HG02970 (cell line): ENCODE results near the gene SORCS2.

Experiments
- ATAC-seq: cut with Tn5 transposase; IDR thresholded peaks from one replicate; pipeline ENCODE4 v1.9.1; 2021; ENCODE audit warnings: mild to moderate bottlenecking, moderate library complexity, moderate number of reproducible peaks; ENCODE audit not compliant: unreplicated experiment, low FRiP score

SORCS2 gene

DNA sequence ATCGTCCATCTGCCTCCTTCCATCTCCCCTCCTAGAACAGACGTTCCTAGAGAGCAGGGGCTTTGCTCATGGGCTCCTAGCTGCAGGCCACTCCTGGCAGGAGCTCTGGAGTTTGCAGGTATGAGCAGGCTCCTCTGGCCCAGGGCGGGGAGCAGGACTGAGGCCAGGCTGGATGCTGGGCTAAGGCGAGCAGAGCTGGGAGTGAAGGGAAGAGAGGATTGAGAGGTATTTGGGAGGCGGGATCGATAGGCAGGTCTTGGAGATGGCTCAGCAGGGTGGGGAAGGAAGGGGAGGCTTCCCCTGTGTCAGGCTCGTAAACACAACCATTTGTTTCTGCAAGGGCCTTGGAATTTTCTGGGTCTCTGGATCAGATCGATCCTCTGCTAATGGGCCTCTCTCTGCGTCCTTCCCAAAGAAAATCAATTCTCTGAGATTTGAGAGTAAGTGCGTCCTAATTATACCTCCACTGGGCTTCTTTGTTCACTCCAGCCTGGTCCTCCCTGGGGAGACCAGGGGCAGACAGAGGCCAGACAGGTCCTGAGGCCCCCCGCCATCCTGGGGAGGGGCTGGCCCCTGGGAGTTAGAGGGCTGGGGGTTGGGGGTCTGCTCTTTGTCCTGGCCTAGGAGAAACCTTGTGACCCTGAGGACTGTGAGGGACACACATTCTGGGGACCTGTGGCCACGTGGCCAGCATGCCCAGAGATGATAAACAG, 337.2 kb downstream of the SORCS2 start:
- no peak for ATAC-seq

DNA sequence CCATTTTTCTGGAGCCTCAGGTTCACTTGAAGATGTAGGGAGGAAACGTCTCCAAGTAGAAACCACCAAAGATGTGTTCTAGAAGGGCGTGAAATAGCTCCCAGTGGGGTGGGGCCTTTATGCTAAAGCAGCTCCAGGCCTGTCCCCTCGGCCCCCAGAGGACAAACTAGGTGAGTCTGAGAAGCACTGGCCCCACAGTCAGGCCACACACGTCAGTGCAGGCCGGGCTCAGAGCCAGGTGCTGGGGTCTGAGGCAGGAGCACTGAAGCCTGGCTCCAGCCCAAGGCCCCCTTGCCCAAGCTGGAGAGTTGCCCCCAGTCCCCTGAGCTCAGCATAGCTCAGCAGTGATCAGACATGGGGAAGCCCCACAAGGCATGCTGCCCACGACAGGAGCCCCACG, 337.7 kb downstream of the SORCS2 start:
- ATAC-seq: no peak

DNA sequence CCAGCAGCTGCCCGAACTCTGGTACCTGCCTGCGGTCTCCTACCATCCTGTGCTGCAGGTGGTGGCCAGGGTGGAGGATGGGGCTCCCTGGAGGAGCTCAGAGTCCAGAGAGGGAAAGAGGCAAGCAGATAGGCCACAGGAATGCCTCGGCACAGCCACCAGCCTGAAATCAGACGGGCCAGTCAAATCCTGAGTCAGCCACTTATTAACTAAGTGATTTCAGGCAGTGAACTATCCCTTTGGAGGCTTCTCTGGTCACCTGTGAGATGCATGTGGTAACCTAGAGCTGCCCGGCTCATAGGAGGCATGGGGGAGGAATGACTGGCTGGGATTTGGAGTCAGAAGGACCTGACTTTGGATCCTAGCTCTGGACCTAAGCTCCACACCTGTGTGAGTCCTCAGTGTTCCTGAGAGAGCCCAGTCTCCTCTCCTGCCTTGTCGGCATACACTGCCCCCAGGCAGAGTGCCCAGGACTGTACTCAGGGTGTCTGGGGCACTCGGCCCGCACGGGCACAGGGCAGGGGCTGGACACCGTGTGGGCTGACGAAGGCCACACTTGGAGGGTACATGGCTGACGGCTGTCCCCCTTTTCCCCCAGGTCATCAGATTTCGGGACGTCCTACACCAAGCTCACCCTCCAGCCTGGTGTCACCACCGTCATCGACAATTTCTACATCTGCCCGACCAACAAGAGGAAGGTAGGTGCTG, 338.7 kb downstream of the SORCS2 start:
- no peak for ATAC-seq

DNA sequence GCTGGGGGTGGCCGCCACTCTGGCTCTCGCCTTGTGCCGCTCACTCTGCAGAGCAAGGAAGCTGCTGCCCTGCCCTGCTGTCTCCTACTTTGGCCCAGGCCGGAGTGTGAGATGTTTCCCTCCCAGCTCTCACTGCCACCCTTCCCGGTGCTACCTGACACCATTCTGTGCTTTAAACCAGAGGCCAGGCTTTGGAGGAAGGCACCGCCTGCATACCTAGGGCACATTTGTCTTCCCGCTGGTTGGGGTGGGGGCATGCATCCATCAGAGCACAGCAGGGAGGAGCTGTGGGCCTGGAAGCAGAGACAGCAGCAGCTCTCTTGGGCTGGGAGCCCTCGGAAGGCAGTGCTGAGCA, 339.3 kb downstream of the SORCS2 start:
- ATAC-seq: no peak

DNA sequence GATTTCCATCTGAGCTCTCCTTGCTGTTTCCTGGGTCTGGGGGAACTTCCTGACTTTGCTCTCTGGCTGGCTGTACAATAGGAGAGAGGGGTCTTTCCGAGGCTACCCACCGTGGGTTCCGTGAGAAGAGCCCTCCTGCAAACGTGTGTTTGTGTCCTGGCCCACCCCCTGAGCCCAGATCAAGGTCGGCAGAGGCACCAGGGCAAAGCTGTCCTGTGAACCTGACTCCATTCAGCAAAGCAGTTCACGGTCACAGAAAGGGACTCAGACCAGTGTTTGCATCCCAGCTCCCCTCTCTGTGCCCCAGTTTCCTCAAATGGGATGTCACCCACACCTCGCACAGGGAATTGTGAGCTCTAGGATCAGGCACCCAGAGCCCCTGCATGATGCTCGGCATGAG, 339.7 kb downstream of the SORCS2 start:
- no peak for ATAC-seq

DNA sequence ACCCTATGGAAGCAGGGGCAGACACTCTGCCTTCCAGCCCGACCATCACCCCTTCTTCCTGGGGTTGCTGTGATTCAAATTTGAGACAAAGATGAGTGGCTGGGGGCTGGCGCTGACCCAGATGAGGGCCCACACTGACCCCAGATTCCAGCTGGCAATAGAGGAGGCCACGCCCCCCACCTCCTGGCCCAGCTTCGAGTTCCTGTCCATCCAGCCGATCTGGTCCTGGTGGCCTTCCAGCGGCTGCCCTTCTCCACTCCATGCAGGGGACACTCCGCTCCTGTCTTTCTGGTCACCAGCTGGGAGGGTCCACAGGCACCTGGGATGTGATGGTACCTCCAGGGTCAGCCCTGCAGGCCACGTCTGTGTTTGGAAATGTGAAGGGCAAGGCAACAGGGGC, 340.9 kb downstream of the SORCS2 start:
- no peak for ATAC-seq

DNA sequence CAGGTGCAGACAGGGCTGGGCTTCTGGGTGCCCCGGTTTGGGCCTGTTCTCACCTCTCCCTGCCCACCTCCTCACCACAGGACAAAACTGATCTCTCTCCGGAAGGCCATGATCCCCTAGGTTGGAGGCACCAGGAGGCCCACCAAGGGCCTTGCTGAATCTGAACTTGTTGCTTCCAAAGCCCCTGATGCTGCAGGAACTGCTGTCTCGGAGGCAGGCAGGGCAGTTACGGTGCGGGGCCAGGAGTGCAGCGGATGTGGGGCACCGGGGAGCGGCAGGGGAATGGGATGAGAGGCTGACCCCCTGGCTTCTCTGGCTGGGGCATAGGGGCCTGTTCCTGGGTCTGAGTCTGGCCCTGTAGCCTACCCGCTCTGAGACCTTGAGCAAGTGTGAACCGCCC, 342.8 kb downstream of the SORCS2 start:
- ATAC-seq: no peak

DNA sequence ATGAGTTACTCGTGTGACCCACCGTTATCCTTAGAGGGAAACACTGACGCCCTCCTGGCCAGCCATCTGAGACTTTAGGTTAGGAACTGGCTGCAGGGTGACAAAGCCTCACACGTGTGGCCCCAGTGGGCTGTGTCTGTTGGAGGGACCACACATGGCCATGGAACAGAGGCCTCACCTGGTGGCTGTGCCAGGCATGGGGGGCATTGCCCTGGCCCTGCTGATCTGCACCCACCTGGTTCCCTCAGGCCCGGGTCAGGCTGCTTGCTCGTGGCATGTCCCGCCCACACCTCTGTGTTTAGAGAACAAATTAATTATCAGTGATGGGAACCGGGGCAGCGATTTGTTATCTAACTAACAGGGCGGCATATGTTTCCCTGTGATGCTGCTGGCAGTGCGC, 343.3 kb downstream of the SORCS2 start:
- ATAC-seq: no peak

DNA sequence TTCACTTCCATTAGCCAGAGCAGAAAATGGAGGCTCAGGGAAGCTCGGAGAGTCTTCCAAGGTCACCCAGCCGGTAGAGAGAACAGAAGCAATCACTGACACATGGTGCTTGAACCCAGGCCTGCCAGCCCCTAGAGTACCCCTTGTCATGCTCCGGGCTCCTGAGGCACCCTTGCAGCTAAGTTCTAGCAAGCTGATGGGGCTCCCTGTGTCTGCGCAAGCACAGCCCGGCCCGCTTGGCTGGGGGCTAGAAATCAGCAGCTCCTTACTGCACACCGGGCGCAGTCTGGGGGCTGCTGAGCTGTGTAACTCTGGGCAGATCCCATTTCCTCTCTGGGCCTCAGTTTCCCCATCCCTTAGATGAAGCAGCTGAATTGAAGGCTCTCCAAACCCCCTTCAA, 344.5 kb downstream of the SORCS2 start:
- ATAC-seq: no peak

DNA sequence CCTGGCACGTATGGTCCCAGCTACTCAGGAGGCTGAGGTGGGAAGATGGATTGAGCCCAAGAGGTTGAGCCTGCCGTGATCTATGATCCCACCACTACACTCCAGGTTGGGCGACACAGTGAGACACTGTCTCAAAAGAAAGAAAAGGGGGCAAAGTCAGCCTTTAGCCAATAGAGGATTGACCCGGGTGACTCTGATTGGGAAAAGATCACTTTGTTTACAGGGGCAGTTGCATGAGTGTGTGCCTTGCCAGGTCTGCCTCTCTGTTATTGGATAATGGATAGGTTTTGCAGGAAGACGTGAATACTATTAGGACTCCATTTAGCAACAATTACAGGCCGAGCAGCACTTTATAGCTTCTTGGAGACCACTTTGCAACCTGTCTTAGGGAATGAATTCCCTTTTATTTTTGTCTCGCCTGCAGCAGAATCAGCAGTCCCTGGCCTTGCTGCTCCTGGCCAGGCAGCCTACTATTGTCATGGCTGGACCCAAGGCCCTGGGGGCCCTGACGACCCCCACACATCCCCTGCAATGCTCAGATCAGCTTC, 345.6 kb downstream of the SORCS2 start:
- no peak for ATAC-seq

DNA sequence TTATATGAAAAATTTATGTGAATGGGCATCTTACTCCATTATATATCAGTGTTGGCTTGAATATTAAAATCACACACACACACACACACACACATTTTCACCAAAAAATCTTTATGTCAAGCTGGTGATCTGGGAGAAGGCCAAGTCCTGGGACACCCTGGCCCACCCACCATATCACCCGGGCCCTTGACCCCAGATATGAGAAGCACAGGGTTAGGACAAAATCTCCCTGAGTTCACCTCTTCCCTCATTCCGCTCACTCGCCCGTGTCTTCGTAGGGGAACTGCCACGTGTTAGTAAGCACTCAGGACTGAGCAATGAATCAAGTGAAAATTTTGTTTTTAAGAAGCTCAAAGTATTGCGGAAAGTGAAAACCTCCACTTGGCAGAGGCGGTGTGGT, 346.2 kb downstream of the SORCS2 start:
- ATAC-seq: no peak

DNA sequence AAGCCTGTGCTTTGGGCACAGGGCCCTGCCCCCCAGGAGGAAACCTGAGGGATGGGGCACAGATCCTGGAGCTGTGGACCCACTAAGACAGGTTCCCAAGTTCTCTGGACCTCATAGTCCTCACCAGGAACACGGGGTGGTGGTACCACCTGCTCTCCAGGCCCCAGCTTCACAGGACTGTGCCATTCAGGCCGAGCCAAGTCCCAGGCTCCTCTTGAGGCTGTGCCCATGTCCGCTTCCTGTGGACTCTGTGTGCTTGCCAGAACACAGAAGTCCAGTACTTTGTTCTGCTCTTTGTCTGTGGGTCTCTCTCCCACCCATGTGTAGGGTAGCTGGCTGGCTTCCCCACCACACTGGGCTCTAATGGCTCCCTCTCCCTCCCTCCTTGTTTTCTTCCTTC, 346.8 kb downstream of the SORCS2 start:
- ATAC-seq: no peak

DNA sequence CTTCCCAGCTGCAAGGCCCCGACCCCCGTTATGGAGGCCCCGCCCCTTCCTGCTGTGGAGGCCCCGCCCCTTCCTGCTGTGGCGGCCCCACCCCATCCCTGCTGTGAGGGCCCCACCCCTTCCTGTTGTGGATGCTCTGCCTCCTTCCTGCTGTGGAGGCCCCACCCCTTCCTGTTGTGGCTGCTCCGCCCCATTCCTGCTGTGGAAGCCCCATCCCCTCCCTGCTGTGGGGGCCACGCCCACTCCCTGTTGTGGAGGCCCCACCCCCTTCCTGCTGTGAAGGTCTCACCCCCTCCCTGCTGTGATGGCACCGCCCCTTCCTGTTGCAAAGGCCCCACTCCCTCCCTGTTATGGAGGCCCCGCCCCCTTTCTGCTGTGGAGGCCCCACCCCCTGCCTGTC, 347.3 kb downstream of the SORCS2 start:
- ATAC-seq: no peak

DNA sequence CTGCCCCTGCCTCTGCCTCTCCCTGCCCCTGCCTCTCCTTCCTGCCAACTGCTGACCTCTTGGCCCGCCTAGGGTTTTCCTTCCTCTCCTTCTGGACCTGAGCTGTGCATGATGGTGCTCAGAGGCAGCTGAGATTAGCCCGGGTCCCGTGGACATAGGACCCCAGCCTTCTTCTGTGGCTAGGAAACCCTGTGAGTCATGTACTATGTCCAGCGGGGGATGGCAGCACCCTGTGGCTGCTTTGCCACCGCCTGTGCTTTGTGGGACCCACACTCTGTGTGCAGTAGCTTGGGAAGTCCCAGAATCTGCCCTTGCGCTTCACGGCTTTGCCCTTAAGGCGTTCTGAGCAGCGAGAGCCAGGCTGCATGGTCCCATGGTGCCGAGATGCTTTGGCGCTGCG, 347.9 kb downstream of the SORCS2 start:
- no peak for ATAC-seq

DNA sequence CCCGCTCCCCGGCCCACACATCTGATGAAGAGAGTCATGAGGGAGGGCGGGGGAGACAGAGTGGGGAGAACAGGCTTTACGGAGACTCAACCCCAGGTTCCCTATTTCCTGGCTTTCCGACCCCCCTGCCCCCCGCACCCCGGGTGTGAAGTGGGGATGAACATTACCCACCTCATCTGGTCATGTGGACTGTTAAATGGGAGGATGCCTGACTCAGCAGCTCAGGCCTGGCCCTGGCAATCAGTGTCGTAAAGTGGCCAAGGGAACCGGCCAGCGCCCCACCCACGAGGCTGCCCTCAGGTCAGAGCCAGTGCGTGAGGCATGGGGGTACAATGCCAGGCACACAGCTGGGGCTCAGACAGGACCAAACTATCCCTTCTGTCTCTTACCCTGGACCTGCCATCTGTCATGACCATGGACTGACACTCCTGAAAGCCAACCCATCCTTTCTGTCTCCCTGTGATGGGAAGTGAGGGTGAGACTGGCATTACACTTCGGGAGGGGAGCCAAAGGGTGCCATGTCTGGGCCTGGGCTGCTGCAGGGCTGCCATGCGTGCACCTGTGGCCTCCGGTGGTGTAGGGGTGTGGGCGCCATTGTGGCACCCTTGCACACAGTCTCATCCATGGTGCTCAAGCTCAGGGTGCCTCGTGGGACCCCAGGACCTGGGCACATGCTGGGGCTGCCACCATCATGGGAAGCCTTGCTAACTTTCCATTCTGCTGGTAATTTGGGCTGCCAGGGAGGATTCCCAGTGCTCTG, 348.5 kb downstream of the SORCS2 start:
- no peak for ATAC-seq

DNA sequence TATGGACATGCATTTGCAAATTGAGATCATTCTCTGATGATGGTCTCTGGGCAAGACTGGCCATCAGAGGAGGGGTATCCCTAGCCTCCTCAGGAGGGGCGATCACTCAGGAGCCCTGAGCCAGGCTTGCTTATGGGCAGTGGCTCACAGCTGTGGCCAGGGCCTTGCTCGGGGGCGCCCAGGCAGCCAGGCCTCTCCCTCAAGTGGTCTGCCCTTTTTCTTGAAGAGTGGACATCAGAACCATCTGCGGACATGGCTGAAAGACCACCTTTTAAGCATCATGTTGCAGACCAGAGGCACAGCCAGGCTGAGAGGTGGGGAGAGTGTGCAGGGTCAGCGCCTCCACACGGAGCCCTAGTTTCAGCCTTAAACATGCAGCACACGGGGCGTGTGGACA, 349.1 kb downstream of the SORCS2 start:
- no peak for ATAC-seq

DNA sequence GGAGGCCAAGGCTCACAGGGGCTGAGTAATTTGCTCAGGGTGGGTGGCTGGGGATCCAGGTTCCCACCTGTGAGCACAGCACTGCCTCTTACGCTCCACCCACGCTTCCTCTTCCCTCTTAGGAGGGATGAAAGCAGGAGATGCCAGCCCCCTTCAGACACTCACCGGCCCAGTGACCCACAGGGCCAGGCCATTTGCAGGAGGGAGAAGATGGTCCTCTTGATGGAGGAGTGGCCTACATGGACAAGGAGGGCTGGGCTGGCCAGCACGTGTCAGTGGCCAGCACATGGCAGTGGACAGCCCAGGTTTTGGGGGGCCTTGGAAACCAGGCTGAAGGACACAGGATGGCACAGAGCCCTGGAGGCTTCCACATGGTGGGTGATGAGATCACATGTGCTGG, 350.4 kb downstream of the SORCS2 start:
- no peak for ATAC-seq

DNA sequence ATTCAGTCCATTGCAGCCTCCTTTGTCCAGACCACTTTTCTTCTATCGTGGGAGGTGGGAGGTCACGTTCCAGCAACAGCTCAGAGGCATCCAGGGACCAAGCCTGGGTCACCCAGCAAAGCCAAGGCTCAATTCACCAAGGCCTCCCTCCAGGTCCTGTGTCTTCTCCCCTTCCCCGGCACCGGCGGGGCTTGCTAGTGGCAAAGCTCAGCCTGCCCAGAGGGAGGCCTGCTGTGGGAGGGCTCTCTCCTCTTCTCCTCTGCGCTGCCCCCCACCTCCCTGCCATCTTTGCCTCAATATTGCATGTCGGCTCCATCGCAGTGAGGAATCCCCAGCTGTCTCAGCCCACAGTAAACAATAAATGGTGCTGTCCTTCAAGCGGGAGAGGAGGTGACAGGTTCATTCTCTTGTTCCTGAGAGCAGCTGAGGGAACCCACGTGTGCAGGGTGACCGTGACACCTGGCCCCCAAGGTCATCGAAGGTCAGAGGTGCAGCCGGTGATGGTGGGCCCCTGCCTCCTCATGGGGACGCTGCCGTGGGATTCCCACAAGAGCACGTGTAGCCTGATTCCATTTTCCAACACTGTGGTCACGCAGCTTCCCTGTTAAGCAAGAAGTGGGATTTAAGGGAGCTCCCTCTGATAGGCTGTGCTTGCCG, 353.9 kb downstream of the SORCS2 start:
- no peak for ATAC-seq

DNA sequence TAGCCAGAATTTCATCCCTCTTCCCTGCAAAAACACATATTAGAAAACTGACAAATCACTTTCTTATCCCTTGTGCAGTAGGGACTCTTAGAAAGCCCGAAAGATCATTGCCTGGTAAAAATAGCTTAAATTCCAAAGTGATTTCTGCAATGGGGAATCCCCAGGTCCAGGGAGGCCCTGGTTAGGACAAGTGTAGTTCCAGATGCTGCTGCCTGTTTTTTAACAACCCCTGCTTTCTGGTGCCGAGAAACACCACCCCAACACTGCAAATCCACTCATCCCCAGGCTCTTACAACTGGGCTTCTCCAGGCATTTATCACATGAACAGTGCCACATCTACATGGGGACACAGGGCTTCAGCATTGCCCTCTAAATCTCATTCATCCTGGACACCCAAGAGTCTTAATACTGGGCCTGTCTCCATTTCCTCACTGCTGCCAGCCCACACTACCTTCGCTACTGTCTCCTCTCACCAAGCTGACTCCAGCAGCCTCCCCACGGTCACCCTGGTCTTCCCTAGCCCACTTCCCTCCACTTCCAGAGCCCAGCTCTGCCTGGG, 354.6 kb downstream of the SORCS2 start:
- no peak for ATAC-seq

DNA sequence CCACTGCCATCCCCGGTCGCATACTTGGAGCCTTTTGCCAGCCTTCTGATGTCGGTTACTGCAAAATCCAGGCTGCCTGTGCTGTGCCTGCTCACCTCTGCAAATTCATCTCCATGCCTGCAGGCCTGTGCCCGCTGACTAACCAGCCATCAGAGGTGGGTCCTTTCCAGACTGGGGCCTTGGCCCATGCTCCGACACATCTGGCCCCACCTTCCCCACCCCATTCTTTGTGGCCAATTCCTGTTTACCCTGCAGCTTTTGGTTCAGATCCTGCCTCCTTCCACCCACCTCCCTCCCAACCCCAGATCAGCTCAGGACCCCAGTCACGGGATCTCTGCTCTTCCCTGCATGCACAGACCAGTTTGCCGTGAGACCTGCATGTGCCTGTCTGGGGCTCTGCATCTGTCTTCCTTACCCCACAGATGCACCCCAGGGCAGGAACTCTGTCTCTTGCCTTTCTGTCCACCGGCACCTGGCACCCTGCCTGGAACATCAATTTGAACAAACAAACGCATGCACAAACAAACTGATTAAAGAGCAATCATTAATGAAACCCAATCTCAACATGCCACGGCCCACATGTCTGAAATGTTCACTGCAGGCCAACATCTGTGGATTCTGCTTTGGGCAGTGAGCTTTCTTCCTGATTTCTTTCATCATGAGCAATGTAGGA, 355.2 kb downstream of the SORCS2 start:
- no peak for ATAC-seq
